Left cardiac atrium (tissue), 4 donors: ENCODE data around the gene HS3ST3B1. TPM values are rescaled to one million over a fixed set of nuclear protein-coding genes. Genes with fewer than 3 reads are reported as not detected.

ENCODE experiments used
- ATAC-seq, 2 donors: fragments of 200-7000 bp; cut with Tn5 transposase; one replicate each; pipeline ENCODE4 v1.9.1; 2020; ENCODE audit warnings: mild to moderate bottlenecking in 2 of 2, moderate library complexity in 2 of 2
- DNase-seq: peaks from one replicate; pipeline ENCODE4 v3.0.0-alpha.2; 2020
- intact Hi-C, 2 donors: fragments of 100-400 bp; cut with DNase I; formaldehyde crosslinking; loops; one replicate each; pipeline versions ENCODE4 v1.14.1 to v1.15.1; 2022 to 2023
- total RNA-seq, 2 donors: library from RNA; stranded (reverse); fragmentation: NEBNext Ultra II Directional; extraction: Animal tissue kit (Norgen Biotek cat#: 25700); gene quantifications; one replicate each; pipeline ENCODE4 v1.2.1, GENCODE V29; 2021
- donor health status: DM: no; HTN: yes; CAD: no.
- donor health status: DM: no; HTN: yes; CAD: no; lungs with severe emphysema.
- donor health status: DM: yes; HTN: yes; CAD: no.
- donor health status: Dilated cardiomyopathy.

HS3ST3B1 gene
- total RNA-seq, 2 donors from 2014 or later: 0.82 to 1.3 TPM

DNA sequence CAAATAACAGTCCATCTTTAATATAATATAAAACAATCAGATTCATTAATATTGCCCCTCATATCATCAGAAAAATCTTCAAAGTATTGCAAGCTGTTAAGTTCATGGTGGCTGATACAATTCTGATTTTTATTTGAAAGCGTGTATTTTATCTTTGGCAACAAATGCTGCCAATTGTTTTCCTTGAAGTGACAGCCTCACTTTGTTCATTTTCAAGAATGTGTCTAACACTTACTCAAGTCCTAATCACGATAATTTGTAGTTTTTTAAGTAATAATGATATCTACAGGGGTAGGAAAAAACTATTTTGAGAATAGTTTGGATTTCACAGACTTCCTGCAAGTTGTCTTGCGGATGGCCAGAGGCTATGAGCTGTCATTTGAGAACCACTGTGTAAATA, 75.8 kb downstream of the HS3ST3B1 start:
- no peak for DNase-seq
- ATAC-seq: no peak
- intact Hi-C loops: no loop called here

DNA sequence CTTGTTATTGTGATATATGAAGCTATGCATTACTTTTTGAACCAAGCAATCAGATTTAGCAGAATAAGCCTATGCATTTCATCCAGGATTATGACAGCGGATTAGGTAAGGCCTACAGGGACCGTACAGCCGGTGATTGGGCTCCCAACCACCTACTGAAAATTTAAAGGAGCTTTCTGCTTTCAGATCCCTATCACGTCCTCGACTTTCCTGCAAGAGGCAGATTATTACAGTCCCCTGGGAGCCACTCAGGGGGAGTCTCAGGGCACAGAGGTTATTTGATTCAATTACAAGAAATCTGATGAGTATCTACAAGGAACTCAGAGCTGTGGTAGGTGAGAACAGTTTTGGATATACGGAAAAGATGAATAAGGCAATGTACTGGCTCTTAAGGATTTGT, 80.7 kb downstream of the HS3ST3B1 start:
- intact Hi-C loops: no loop called here
- DNase-seq (no peak), ATAC-seq (no peak)

DNA sequence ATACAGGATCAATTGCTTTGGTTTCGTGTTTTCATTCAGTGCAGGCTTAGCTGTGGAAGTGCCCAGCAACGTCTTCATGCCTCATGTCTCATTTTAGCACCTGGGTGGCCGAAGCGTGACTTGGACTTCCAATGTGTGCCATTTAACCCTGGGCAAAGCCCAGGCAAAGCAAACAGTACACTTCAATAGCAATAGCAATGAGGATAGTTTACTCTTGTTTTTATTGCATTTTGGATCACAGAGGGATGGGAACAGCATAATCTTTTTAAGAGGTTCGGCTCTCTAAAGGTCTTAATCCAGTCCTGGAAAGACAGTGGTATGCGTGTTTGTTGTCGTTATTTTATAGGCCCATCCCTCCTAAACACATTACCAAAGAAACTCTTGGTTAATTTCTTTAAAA, 86.2 kb downstream of the HS3ST3B1 start:
- ATAC-seq (no peak), DNase-seq (no peak)
- intact Hi-C loops: no loop called here

DNA sequence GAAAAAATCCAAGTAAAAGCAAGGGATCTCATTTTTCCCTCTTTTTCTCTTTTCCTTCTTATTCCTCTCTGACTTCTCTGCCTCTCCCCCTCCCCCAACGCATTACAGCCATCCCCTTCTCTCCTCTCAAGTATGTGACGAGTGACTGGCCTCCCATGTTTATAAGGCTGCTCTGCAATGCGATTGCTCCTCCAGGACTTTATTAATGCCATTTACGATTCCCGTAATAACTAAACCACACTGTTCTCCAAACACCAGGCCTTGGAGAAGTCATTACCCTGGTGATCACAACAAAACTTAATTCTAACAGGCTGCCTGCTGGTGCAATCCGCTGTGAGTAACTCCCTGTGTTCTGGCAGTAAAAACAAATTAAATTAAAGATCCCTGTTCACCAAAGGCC, 88.8 kb downstream of the HS3ST3B1 start:
- DNase-seq: no peak
- ATAC-seq: no peak
- intact Hi-C loops: no loop called here

DNA sequence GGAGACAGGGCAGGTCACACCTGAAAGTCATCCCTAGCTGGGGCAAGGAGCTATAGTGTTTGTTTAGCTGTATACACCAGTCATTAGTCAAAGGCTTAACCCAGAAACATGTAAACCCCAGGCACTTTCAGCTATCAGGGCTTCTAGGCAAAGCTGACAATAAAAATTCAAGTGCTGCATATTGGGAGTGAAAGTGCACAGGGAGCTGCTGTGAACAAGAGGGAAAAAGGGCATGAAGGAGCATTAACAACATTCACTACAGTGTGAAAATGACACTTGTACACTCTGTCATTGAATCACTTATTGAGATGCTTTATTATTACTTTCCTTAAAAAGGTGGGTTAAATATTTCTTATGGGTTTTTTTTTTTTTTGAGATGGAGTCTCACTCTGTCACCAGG, 92.8 kb downstream of the HS3ST3B1 start:
- intact Hi-C loops: no loop called here
- DNase-seq (no peak), ATAC-seq (no peak)

DNA sequence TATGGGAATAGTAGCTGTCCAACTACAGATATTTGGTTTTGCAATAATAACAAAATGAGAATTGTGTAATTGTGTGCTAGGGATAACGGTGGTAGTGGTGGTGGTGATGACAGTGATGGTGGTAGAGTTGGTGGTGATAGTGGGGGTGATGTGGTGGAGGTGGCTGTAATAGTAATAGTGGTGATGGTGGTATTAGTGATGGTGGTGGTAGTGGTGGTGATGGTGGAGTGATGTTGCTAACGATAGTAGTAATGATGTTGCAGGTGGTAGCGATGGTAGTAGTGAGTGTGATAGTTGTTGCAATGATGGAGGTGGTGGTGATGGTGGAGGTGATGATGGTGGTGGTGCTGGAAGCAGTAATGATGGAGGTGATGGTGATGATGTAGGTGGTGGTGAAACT, 94.4 kb downstream of the HS3ST3B1 start:
- DNase-seq (no peak), ATAC-seq (no peak)
- intact Hi-C loops: no loop called here

DNA sequence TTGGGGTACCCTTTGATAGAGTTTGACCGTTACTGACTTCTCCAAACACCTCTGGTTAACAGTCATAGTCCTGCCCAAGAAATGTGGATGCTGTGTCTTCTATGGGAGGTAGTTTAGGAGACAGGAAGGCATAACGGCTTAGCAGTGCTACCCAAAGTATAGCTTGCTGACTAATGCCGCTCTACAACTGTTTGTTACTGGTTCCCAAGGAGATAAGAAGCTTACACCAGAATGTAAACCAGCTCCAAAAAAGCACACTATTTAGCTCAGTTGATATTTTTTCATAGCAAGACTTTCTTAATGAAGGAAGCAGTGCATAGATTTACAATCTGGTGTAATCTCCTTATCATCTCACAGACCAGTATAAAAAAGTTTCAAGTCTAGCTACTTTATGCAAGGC, 95.7 kb downstream of the HS3ST3B1 start:
- ATAC-seq (no peak), DNase-seq (no peak)
- intact Hi-C loops: no loop called here

DNA sequence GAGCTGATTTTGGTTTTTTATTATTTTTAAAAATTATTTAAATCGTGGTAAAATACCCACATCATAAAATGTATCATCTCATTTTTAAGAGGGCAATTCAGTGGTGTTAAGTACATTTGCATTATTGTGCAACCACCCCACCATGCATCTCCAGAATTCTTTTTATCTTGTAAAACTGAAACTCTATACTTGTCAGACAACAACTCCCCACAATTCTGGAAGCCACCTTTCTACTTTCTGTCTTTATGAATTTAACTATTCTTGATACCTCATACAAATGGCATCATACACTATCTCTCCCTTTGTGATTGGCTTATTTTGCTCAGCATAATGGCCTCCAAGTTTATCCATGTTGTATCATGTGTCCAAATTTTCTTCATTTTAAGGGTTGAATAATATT, 97.9 kb downstream of the HS3ST3B1 start:
- ATAC-seq: no peak
- no peak for DNase-seq
- intact Hi-C loops: no loop called here

Other genes starting within 250 kb of the HS3ST3B1 start
- gene COX10, start 231.6 kb upstream of the HS3ST3B1 start, total RNA-seq: 10 to 100 TPM; 24.2 to 29.7 TPM
- gene CDRT15, start 64.2 kb upstream of the HS3ST3B1 start, total RNA-seq: not detected